Measurements from ENCODE around the gene SLC6A12.

SLC6A12 gene

GRCh38 chr12:215116-215515 is 1.2 kb upstream of the SLC6A12 start:
- DNase-seq (ENCODE audit: low read depth): no peak

- no peak for DNase-seq (ENCODE audit: low read depth)
These were observed 427 bp downstream of the SLC6A12 start for GRCh38 chr12:213527-213932.

GRCh38 chr12:212715-213526 is 1.0 kb downstream of the SLC6A12 start:
- DNase-seq (ENCODE audit: low read depth): no peak

- no peak for DNase-seq (ENCODE audit: low read depth)
These were observed 1.6 kb downstream of the SLC6A12 start for GRCh38 chr12:212415-212714.

GRCh38 chr12:211639-212414 is 2.1 kb downstream of the SLC6A12 start:
- DNase-seq (ENCODE audit: low read depth): no peak

- DNase-seq (ENCODE audit: low read depth): no peak
These were observed 2.9 kb downstream of the SLC6A12 start for GRCh38 chr12:211142-211465.

GRCh38 chr12:210277-211141 is 3.4 kb downstream of the SLC6A12 start:
- DNase-seq (ENCODE audit: low read depth): no peak

GRCh38 chr12:209851-210250 is 4.1 kb downstream of the SLC6A12 start:
- no peak for DNase-seq (ENCODE audit: low read depth)

GRCh38 chr12:209246-209645 is 4.7 kb downstream of the SLC6A12 start:
- no peak for DNase-seq (ENCODE audit: low read depth)

GRCh38 chr12:208813-209212 is 5.1 kb downstream of the SLC6A12 start:
- DNase-seq (ENCODE audit: low read depth): no peak

GRCh38 chr12:207804-208203 is 6.2 kb downstream of the SLC6A12 start:
- no peak for DNase-seq (ENCODE audit: low read depth)

- no peak for DNase-seq (ENCODE audit: low read depth)
These were observed 7.1 kb downstream of the SLC6A12 start for GRCh38 chr12:206746-207440.

- DNase-seq (ENCODE audit: low read depth): no peak
These were observed 8.9 kb downstream of the SLC6A12 start for GRCh38 chr12:205026-205425.

GRCh38 chr12:204261-204678 is 9.7 kb downstream of the SLC6A12 start:
- DNase-seq (ENCODE audit: low read depth): no peak

GRCh38 chr12:203462-204260 is 10.3 kb downstream of the SLC6A12 start:
- DNase-seq (ENCODE audit: low read depth): no peak

- DNase-seq (ENCODE audit: low read depth): no peak
These were observed 10.9 kb downstream of the SLC6A12 start for GRCh38 chr12:203074-203461.

- DNase-seq (ENCODE audit: low read depth): no peak
These were observed 11.8 kb downstream of the SLC6A12 start for GRCh38 chr12:202081-202731.

GRCh38 chr12:201361-201760 is 12.6 kb downstream of the SLC6A12 start:
- DNase-seq (ENCODE audit: low read depth): no peak

- no peak for DNase-seq (ENCODE audit: low read depth)
These were observed 15.3 kb downstream of the SLC6A12 start for GRCh38 chr12:198705-199104.

- DNase-seq (ENCODE audit: low read depth): no peak
These were observed 15.9 kb downstream of the SLC6A12 start for GRCh38 chr12:197911-198695.

Data from activated gamma-delta T cell treated with anti-CD3 and anti-CD28 coated beads, Interleukin-2, amount 50 U/mL, for 16 hours (primary cell).